ENCODE results near the gene ZKSCAN1. TPM values are rescaled to one million over a fixed set of nuclear protein-coding genes. Genes with fewer than 3 reads are reported as not detected.
A peak's percentile ranks its signal among the peaks of the same experiment; 100 is the strongest.

The ZKSCAN1 gene
- total RNA-seq, 2 donors from 2014 or later = 64.9 to 70.6 TPM

DNA sequence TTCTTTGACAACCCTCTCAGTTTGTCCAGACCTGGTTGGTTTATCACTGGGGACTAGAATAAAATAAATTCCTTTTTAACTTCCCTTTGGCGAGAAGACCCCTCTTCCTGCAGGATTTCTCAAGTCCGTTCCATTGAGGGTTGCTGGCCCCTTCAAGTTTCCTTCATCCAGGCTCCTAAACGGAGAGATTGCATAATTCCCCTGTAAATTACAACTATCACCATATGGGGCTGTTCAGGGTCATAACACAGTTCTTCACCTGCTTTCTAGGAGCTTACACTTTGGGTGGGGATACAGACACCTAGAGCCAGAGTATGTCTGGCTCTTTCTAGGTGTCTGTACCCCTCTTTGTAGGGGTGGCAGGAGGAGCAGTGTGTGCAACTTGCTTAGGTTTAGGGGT, 70.1 kb downstream of the ZKSCAN1 start:
- ATAC-seq (no peak), DNase-seq (ENCODE audit: low spot score) (no peak)
- Mint-ChIP-seq H3K4me1 (ENCODE audit: low read depth in 2 of 2) (peaks cover 30 to 32% of the 10 kb centered on the region in 2 donors), H3K27me3 (no peaks in the 10 kb centered on the region), H3K9me3 (no peaks in the 10 kb centered on the region), H3K27ac (no peak overlapping the region), H3K36me3 (no peaks in the 10 kb centered on the region), H3K4me3 (no peak overlapping the region)

DNA sequence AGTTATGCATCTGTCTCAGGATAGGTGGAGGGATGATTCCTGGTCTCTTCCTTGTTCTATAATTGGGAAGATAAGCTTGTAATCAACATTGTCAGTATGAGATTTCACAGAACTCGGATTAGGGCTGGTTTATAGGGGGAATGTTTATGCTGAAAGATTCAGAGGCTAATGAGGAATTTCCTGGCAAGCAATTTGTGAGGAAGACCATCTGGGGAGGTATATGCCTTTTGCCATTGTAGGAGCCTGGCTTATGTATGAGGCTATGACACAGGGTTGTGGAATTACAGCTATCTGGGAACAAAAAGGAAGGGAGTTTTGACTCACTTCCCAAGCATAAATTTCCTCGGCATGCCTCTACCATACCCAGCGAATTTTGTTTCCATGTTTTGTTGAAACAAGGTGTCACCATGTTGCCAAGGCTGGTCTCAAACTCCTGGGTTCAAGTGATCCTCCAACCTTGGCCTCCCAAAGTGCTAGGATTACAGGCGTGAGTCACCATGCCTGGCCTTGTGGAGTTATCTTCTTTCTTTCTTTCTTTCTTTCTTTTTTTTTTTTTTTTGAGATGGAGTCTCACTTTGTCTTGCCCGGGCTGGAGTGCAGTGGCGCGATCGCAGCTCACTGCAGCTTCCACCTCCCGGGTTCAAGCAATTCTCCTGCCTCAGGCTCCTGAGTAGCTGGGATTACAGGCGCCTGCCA, 71.8 kb downstream of the ZKSCAN1 start:
- ATAC-seq (no peak), DNase-seq (ENCODE audit: low spot score) (no peak)
- H3K27me3 Mint-ChIP-seq = no peaks in the 10 kb centered on the region
- H3K9me3 Mint-ChIP-seq = no peaks in the 10 kb centered on the region
- H3K36me3 Mint-ChIP-seq = peaks cover 5% of the 10 kb centered on the region
- H3K4me3 Mint-ChIP-seq = peak overlapping the region; percentile 40
- peak overlapping the region in 1 of 2 donors; percentile 83 for H3K27ac Mint-ChIP-seq
- H3K4me1 Mint-ChIP-seq (ENCODE audit: low read depth in 2 of 2) = peaks cover 18 to 26% of the 10 kb centered on the region in 2 donors

DNA sequence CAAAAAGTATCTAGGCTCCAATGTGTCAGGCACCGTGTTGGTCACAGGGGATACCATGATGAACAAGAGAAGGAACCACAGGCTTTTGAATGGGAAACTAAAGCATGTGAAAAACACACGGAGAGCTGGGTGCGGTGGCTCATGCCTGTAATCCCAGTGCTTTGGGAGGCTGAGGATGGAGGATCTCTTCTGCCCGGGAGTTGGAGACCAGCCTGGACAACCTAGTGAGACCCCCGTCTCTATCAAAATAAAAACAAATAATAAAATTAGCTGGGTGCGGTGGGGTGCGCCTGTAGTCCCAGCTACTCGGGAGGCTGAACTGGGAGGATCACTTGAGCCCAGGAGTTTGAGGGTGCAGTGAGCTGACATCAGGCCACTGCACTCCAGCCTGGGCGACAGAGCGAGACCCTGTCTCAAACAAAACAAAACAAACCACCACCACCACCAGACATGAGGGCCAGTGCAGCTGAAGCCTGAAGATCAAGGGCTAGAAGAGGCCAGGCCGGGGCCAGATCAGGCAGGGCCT, 72.8 kb downstream of the ZKSCAN1 start:
- H3K27me3 Mint-ChIP-seq = no peaks in the 10 kb centered on the region
- H3K4me1 Mint-ChIP-seq (ENCODE audit: low read depth in 2 of 2) = peaks cover 9 to 21% of the 10 kb centered on the region in 2 donors
- ATAC-seq (peak; percentile 1 to 13), DNase-seq (ENCODE audit: low spot score) (no peak)
- no peaks in the 10 kb centered on the region for H3K9me3 Mint-ChIP-seq
- peak overlapping the region; percentile 94 for H3K4me3 Mint-ChIP-seq
- H3K27ac Mint-ChIP-seq = peak overlapping the region; percentile 83 to 86
- peaks cover 10% of the 10 kb centered on the region for H3K36me3 Mint-ChIP-seq

DNA sequence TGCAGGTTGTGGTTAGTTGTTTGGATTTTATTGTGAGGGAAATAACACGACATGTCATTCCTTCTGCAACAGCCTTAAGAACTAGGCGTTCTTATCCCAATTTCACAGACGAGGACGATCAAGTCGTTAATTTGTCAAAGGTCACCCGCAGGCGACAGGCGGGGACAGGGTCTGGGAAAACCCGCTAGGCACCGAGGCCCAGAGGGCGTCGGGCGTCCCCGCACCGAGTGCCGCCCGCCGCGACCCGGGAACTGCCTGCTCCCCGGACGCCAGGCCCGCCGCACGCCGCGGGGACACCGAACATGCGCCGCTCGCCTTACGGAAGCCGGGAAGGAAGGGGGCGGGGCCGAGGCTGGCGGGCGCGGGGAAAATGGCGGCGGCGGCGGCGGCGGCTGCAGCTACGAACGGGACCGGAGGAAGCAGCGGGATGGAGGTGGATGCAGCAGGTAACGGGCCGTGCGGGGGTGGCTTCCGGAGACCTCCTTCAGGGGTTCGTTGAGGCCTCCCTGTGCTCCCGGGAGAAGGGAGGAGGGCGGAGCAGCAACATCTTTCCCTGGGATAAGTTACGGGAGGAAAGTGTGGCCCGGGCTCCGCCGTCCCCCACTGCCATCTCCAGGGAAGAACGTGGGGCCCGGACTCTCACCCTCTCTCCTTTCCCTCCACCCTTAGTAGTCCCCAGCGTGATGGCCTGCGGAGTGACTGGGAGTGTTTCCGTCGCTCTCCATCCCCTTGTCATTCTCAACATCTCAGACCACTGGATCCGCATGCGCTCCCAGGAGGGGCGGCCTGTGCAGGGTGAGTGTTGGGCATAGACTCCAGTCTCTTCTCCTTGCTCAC, 73.4 kb downstream of the ZKSCAN1 start, which contains the start of gene COPS6:
Gene COPS6, plus strand, starts transcription at position 349 of the 837 bp plus-strand sequence. Its CDS starts 22 bp downstream, at position 371.
- H3K9me3 Mint-ChIP-seq = no peaks in the 10 kb centered on the region
- ATAC-seq = peak; percentile 81 to 89
- peak within 1 kb of the TSS; percentile 94 for H3K4me3 Mint-ChIP-seq
- peak within 1 kb of the TSS; percentile 83 to 86 for H3K27ac Mint-ChIP-seq
- peak; percentile 92 for DNase-seq (ENCODE audit: low spot score)
- H3K36me3 Mint-ChIP-seq = peaks cover 10% of the 10 kb centered on the region
- H3K27me3 Mint-ChIP-seq = no peaks in the 10 kb centered on the region
- peaks cover 9 to 27% of the 10 kb centered on the region in 2 donors for H3K4me1 Mint-ChIP-seq (ENCODE audit: low read depth in 2 of 2)

DNA sequence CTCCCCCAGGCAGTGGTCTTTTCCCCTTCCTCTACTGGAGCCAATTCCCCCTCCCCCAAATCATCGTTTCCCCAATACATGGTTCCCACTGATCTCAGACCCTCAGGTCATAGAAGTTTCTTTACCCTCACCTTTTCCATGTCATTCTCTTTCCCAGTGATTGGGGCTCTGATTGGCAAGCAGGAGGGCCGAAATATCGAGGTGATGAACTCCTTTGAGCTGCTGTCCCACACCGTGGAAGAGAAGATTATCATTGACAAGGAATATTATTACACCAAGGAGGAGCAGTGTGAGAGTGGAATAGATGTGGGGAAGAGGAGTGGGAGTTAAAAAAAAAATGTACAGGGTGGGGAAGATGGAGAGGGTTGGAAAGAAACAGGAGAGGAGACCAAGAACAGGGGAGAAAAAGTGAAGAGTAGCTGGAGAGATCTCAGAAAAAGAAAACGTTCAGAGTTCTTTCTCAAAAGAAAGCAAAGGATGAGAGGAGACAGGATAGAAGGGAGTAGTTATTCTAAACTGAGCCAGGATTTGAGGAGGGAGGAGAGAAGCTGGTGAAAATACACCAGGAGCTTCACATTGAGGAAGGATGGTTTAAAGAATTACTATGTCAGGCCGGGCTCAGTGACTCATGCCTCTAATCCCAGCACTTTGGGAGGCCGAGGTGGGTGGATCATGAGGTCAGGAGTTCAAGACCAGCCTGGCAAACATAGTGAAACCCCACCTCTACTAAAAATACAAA, 74.2 kb downstream of the ZKSCAN1 start:
- Mint-ChIP-seq H3K4me3 (peak overlapping the region; percentile 94), H3K4me1 (ENCODE audit: low read depth in 2 of 2) (peaks cover 9 to 27% of the 10 kb centered on the region in 2 donors), H3K9me3 (no peaks in the 10 kb centered on the region), H3K27me3 (no peaks in the 10 kb centered on the region), H3K27ac (peak overlapping the region; percentile 83 to 86), H3K36me3 (peaks cover 10% of the 10 kb centered on the region)
- DNase-seq (ENCODE audit: low spot score) = no peak
- ATAC-seq = no peak

DNA sequence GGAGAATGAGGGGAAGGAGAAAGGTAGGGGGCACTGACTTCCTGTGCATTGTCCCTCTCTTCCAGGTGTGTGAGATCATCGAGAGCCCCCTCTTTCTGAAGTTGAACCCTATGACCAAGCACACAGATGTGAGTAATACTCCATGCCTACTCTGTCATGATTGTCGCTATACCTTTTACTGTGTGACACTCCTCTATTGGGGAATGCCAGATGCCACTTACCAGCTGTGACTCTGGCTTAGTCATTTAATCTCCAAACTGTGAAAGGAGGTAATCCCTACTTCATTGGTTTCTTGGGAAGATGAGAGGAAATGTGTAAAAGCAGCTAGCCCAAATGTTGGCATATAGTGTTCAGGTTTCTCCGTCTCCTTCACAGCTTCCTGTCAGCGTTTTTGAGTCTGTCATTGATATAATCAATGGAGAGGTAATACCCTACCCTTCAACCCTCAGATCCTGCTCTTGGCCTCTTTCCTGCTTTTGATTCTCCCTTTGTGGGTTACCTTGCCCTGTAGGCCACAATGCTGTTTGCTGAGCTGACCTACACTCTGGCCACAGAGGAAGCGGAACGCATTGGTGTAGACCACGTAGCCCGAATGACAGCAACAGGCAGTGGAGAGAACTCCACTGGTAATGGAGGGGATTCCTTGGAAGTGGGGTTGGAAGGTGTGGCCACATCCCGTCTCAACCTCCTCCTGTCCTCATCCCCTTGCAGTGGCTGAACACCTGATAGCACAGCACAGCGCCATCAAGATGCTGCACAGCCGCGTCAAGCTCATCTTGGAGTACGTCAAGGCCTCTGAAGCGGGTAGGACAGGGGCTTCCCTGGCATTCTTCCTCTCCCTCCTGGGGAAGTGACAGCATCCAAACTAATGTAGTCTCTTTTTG, 75.4 kb downstream of the ZKSCAN1 start:
- H3K9me3 Mint-ChIP-seq = no peaks in the 10 kb centered on the region
- H3K27me3 Mint-ChIP-seq = no peaks in the 10 kb centered on the region
- H3K4me3 Mint-ChIP-seq = peak overlapping the region; percentile 44
- ATAC-seq (no peak), DNase-seq (ENCODE audit: low spot score) (no peak)
- H3K4me1 Mint-ChIP-seq (ENCODE audit: low read depth in 2 of 2) = peaks cover 9 to 31% of the 10 kb centered on the region in 2 donors
- peaks cover 14% of the 10 kb centered on the region for H3K36me3 Mint-ChIP-seq
- H3K27ac Mint-ChIP-seq = peak overlapping the region; percentile 83 to 86

Other genes with a start within 250 kb of the ZKSCAN1 start
- not detected for gene CYP3A4, start 231.4 kb upstream of the ZKSCAN1 start, total RNA-seq
- gene CYP3A43, start 187.6 kb upstream of the ZKSCAN1 start, total RNA-seq = not detected
- under 1 TPM in 1 of 2 donors, not detected in 1; 0.36 TPM for gene OR2AE1, start 138.6 kb upstream of the ZKSCAN1 start, total RNA-seq
- gene TRIM4, start 96.1 kb upstream of the ZKSCAN1 start, total RNA-seq = 10 to 100 TPM; 29.9 to 30.8 TPM
- not detected for gene GJC3, start 86.0 kb upstream of the ZKSCAN1 start, total RNA-seq
- gene AZGP1, start 39.6 kb upstream of the ZKSCAN1 start, total RNA-seq = not detected
- gene ZSCAN21, start 34.2 kb downstream of the ZKSCAN1 start, total RNA-seq = 10 to 100 TPM in 1 of 2 donors, 1 to 10 TPM in 1; 8.7 to 11.0 TPM
- 10 to 100 TPM; 19.6 to 33.6 TPM for gene ZNF3, start 66.1 kb downstream of the ZKSCAN1 start, total RNA-seq
- 10 to 100 TPM; 81.8 to 88.8 TPM for gene COPS6, start 73.4 kb downstream of the ZKSCAN1 start, total RNA-seq
- gene MCM7, start 85.8 kb downstream of the ZKSCAN1 start, total RNA-seq = 100 to 1,000 TPM; 248 to 526 TPM
- gene AP4M1, start 86.0 kb downstream of the ZKSCAN1 start, total RNA-seq = 10 to 100 TPM in 1 of 2 donors, 1 to 10 TPM in 1; 8.9 to 16.9 TPM
- 10 to 100 TPM; 46.3 to 69.1 TPM for gene TAF6, start 103.8 kb downstream of the ZKSCAN1 start, total RNA-seq
- 10 to 100 TPM; 17.5 to 19.1 TPM for gene CNPY4, start 104.0 kb downstream of the ZKSCAN1 start, total RNA-seq
- gene MBLAC1, start 111.4 kb downstream of the ZKSCAN1 start, total RNA-seq = 1 to 10 TPM; 3.4 to 6.5 TPM
- 100 to 1,000 TPM; 124 to 145 TPM for gene LAMTOR4, start 133.3 kb downstream of the ZKSCAN1 start, total RNA-seq
- 10 to 100 TPM; 46.2 to 52.7 TPM for gene TRAPPC14, start 143.1 kb downstream of the ZKSCAN1 start, total RNA-seq
- gene GAL3ST4, start 153.0 kb downstream of the ZKSCAN1 start, total RNA-seq = 1 to 10 TPM in 1 of 2 donors, under 1 TPM in 1; 0.57 to 1.1 TPM
- 1 to 10 TPM; 2.6 to 2.7 TPM for gene GPC2, start 161.8 kb downstream of the ZKSCAN1 start, total RNA-seq
- gene STAG3, start 162.3 kb downstream of the ZKSCAN1 start, total RNA-seq = 10 to 100 TPM; 13.7 to 24.4 TPM
- 10 to 100 TPM; 32.2 to 43.9 TPM for gene PVRIG, start 204.4 kb downstream of the ZKSCAN1 start, total RNA-seq

Measured in natural killer cell treated with Interleukin-12 subunit alpha and Interleukin-12 subunit beta and Interleukin-15 and Interleukin-18, amount 100 ng/mL, for 72 hours (primary cell).